SH-SY5Y (cell line): ENCODE data around the gene NXPH4.

Experiments
- GATA2 ChIP-seq: IDR thresholded peaks from 2 replicates; pipeline ENCODE4 v1.6.1; 2011; ENCODE audit warnings: mild to moderate bottlenecking, low read depth, low read length
- GATA3 ChIP-seq: IDR thresholded peaks from 2 replicates; pipeline ENCODE4 v1.6.1; 2011; ENCODE audit warnings: low read depth, mild to moderate bottlenecking, low read length, moderate library complexity

DNA sequence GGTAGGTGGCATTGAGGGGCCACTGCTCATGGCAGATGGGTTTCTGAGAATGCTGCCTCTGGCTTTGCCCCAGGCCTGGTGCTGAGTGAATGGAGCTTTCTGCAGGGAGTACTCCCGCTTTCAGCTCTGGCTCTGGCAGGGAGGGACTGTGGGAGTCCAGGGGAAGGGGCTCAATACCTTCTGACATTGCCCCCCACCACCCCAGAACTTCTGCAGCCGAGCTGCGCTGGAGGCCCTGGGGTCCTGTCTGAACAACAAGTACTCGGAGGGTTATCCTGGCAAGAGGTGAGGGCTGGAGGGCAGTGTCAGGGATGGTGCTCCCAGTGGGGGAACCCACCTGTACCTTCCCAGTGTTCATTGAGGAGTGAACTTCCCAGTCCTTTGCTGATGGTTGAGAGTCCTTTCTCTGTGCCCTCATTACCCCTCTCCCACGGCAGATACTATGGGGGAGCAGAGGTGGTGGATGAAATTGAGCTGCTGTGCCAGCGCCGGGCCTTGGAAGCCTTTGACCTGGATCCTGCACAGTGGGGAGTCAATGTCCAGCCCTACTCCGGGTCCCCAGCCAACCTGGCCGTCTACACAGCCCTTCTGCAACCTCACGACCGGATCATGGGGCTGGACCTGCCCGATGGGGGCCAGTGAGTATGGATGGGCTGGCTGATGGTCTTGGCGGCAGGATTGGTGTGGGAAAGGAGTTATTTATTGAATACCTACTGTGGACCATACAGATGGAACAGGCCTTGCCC, 14.9 kb downstream of the NXPH4 start:
- TF ChIP-seq GATA3: no peak
- no peak for TF ChIP-seq GATA2
